ENCODE measurements around the gene TRIM36.
A peak's percentile ranks its signal among the peaks of the same experiment; 100 is the strongest.

Gene TRIM36

DNA sequence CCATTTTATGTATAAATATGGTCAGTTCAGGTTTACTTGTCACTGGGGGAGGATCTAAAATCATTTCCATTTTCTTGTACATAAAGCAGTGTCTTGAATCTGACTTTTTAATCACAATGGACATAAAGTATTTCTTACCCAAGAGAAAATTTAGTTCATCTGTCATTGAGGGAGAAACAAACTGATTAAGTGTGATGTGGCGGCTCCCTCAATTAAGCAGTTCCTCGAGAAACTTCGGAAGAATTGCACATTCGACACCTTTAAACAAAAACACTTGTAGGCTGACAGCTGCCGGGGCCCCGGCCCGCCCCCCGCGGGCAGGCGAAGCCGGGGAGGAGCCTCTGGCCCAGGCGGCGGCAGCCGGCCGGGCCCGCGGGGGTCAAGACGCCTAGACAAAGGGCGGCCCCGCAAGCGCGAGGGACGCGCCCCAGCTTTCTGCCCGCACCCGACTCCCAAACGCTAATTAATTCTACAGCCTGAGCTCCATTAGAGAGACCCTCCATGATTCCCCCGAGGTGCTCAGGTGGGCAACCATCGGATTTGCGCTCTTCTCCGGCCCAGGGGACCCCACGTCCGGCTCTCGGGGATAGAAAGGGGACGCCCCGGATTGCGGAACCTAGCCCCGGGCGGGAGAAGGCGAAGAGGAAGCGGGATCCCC lies 750 bp downstream of the TRIM36 start:
- in situ Hi-C loops (cut with HindIII; ENCODE audit: low sequenced_read_pairs), result no loop called here
- DNase-seq (ENCODE audit: low read depth, low spot score), result no peak
- TF ChIP-seq, protein P1, sequence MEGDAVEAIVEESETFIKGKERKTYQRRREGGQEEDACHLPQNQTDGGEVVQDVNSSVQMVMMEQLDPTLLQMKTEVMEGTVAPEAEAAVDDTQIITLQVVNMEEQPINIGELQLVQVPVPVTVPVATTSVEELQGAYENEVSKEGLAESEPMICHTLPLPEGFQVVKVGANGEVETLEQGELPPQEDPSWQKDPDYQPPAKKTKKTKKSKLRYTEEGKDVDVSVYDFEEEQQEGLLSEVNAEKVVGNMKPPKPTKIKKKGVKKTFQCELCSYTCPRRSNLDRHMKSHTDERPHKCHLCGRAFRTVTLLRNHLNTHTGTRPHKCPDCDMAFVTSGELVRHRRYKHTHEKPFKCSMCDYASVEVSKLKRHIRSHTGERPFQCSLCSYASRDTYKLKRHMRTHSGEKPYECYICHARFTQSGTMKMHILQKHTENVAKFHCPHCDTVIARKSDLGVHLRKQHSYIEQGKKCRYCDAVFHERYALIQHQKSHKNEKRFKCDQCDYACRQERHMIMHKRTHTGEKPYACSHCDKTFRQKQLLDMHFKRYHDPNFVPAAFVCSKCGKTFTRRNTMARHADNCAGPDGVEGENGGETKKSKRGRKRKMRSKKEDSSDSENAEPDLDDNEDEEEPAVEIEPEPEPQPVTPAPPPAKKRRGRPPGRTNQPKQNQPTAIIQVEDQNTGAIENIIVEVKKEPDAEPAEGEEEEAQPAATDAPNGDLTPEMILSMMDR (IDR thresholded peaks at IDR 0.05; ENCODE audit: low read depth, low read length), result no peak
- peak overlapping the region; percentile 84 for H3K4me3 ChIP-seq (ENCODE audit: low read depth, low read length)

DNA sequence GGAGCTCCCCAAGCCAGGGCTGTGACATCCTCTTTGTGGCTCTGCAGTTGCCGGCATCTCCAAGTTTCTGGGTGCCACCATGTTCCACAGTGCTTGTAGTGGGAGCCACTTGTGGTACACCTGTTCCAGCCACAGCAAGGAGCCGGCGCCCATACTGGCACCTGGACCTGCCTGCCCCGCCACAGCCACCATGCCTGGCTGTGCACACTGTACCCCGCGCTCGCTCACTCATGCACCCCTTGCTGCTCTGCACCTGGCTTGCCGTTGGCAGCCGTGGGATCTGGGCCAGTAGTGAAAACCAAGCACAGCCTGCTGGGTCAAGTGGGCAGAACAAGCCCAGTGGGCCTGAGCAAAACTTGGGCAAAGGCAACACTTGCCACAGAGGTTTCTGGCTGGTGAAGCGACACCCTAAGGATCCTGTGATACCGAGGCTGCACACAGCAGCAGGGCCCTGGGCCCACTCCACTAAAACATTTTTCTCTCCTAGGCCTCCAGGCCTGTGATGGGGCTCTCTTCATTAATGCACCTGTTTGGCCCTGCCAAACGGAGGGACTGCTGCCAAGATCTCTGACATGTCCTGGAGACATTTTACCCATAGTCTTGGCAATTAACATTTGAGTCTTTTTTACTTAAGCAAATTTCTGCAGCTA lies 2.8 kb downstream of the TRIM36 start:
- in situ Hi-C loops (cut with HindIII; ENCODE audit: low sequenced_read_pairs), result no loop called here
- DNase-seq (ENCODE audit: low read depth, low spot score), result no peak
- no peak overlapping the region for H3K4me3 ChIP-seq (ENCODE audit: low read depth, low read length)
- TF ChIP-seq, protein P1 (IDR thresholded peaks at IDR 0.05; ENCODE audit: low read depth, low read length), result no peak

DNA sequence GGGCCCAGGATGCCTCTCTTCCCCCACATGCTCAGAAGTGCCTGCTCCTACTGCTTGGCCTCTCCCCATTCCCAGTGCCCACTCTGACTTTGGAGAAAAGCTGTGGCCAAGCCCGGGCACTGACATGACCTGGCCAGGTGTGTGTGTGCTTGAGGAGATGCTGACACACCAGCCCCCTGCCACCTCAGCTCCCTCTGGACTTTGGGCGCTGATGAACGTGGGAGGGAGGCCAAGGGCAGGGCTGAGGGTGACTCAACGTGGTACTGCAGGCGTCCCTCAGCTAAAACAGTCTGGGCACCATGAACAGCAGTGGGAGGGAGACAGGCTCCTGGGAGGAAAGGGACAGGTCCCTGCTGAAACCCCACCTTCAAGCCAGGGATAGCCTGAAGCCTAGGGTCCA lies 3.9 kb downstream of the TRIM36 start:
- in situ Hi-C loops (cut with HindIII; ENCODE audit: low sequenced_read_pairs), result no loop called here
- no peak overlapping the region for H3K4me3 ChIP-seq (ENCODE audit: low read depth, low read length)
- TF ChIP-seq, protein P1 (IDR thresholded peaks at IDR 0.05; ENCODE audit: low read depth, low read length), result no peak
- no peak for DNase-seq (ENCODE audit: low read depth, low spot score)

DNA sequence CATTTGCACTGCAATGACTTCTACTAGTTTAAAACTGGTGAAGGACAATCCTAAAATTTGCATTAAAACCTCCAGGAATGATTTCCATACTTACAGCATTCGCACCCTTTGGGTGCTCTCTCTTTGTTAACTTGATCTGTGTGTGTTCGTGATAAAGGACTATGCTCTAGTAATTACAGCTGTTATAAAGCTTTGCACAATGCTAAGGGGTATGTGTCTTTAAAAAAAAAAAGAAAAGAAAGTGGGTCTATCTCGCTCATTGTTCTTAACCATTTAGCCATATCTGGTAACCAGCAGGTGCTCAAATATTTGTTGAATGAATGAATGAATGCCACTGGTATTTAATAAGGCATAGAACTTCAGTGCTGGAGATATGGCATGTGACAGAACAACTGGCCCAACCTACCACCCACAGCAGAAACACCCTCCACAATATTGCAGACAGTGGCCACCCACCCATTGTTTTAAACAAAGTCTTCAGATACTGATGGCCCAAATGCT lies 8.7 kb downstream of the TRIM36 start:
- no peak overlapping the region for H3K4me3 ChIP-seq (ENCODE audit: low read depth, low read length)
- DNase-seq (ENCODE audit: low read depth, low spot score), result no peak
- TF ChIP-seq, protein P1 (IDR thresholded peaks at IDR 0.05; ENCODE audit: low read depth, low read length), result no peak
- in situ Hi-C loops (cut with HindIII; ENCODE audit: low sequenced_read_pairs), result no loop called here

DNA sequence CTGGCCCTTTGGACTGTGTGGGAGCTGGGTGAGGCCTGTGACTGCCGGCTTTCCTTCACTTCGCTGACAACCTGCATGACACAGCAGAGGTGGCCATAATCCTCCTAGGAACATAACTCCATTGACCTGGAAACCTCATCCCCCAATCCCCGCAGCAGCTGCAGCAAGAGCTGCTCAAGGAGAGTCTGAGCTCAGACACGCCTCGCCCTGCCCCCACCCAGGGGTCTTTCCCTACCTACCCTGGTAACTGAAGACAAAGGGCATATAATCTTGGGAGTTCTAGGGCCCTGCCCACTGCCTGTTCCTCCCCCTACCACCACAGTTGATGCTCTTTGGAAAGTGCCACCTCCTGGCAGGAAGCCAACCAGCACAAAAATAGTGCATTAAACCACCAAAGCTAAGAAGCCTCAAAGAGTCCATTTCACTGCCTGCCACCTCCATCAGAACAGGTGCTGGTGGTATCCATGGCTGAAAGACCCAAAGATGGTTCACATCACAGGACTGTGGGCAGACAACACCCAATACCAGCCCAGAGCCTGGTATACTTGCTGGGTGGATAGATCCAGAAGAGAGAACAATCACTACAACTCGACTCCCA lies 18.4 kb downstream of the TRIM36 start:
- in situ Hi-C loops (cut with HindIII; ENCODE audit: low sequenced_read_pairs), result no loop called here
- TF ChIP-seq, protein P1 (IDR thresholded peaks at IDR 0.05; ENCODE audit: low read depth, low read length), result no peak
- no peak for DNase-seq (ENCODE audit: low read depth, low spot score)

DNA sequence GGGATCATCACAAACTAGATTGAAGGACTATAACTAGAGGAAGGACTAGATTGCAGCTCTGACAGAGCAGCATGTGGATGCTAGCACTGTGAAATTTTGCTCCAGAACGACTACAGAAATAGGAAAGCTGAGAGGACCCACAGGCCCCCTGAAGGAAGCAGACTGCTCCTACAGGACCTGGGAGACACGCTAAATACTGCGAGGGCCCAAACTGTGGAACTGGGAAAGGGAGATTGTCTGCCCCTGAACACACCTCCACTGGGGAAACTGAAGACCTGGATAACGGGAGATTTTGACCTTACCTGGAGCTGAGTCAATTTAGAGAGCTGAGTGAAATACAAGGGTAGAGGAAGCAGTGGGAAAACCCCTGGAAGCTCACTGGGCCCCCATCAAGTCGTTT lies 19.2 kb downstream of the TRIM36 start:
- TF ChIP-seq, protein P1 (IDR thresholded peaks at IDR 0.05; ENCODE audit: low read depth, low read length), result no peak
- no peak for DNase-seq (ENCODE audit: low read depth, low spot score)
- in situ Hi-C loops (cut with HindIII; ENCODE audit: low sequenced_read_pairs), result no loop called here
- no peak overlapping the region for H3K4me3 ChIP-seq (ENCODE audit: low read depth, low read length)

More for the DNA sequence above, 18.4 kb downstream of the TRIM36 start:
- H3K4me3 ChIP-seq (ENCODE audit: low read depth, low read length), result no peak overlapping the region
